ENCODE measurements around the gene ANO3.

ANO3 gene

DNA sequence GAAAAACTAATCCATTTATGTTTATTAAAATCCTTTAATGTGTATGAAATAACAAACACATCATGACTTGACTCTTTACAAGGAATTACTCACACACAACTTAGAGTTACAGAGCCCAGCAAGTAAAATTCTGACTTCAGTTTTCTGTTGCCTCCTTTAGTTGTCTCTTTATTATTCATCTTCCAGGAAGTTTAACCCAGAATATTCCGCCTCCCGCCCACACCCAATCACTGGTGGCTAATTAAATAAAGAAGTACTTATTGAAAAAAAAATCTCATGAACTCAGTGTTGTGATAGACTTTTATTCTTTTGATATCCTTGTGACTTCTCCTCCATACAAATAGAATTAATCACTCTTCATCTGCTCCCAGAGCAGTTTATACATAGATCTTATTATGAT lies 178.2 kb downstream of the ANO3 start:
- H3K27ac ChIP-seq (ENCODE audit: low read length) = no peak overlapping the region
- no peaks in the 10 kb centered on the region for H3K4me1 ChIP-seq (ENCODE audit: control insufficient read depth in 1 of 2, insufficient read depth in 2 of 2, low read length in 2 of 2)
- H3K4me3 ChIP-seq (ENCODE audit: low read depth in 1 of 2, low read length in 2 of 2) = no peak overlapping the region
- H3K27me3 ChIP-seq (ENCODE audit: low read depth, low read length) = no peaks in the 10 kb centered on the region
- no peaks in the 10 kb centered on the region for H3K9me3 ChIP-seq (ENCODE audit: control insufficient read depth in 1 of 2, low read length in 2 of 2)
- no peaks in the 10 kb centered on the region for H3K36me3 ChIP-seq (ENCODE audit: control insufficient read depth in 1 of 2, insufficient read depth in 2 of 2, low read length in 2 of 2)

DNA sequence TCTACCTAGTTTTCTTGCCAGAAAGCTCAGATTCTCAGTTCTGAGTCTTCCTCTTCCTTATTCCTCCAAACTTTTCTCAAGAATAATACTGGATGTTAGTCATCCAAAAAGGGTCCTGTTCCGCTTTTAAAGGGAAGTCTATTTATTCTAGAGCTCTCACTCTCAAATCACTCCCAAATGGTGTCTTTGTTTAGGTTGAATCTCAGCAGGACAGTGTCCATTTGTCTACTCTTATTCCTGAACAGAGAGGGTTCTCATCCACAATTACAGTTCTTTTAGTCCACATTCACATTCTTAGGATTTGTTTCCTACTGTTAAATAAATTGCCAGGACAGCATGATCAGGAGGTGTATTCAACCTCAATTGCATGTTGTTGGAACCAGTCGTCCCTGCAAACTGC lies 178.8 kb downstream of the ANO3 start:
- Histone ChIP-seq H3K9me3 (ENCODE audit: control insufficient read depth in 1 of 2, low read length in 2 of 2) (no peaks in the 10 kb centered on the region), H3K27ac (ENCODE audit: low read length) (no peak overlapping the region), H3K36me3 (ENCODE audit: control insufficient read depth in 1 of 2, insufficient read depth in 2 of 2, low read length in 2 of 2) (no peaks in the 10 kb centered on the region), H3K27me3 (ENCODE audit: low read depth, low read length) (no peaks in the 10 kb centered on the region), H3K4me3 (ENCODE audit: low read depth in 1 of 2, low read length in 2 of 2) (no peak overlapping the region), H3K4me1 (ENCODE audit: control insufficient read depth in 1 of 2, insufficient read depth in 2 of 2, low read length in 2 of 2) (no peaks in the 10 kb centered on the region)

DNA sequence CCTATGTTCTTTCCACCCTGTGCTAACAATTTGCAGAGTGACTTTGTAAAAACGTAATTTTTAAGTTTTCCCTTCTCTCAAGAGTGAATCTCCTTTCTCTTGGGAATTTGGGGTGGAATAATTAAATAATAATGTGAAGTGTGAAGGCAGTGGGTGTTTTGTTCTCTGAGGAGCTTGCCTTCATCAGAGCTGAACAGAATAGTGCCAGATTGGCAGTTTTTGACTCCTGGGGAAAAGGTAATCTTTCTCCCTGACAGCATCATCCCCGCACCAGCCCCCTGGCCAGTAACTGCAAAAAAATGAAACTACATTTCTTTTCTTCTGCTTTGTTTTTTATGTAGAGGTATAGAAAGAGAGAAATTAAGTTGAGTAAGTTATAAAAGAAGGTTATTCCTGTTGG lies 180.3 kb downstream of the ANO3 start:
- Histone ChIP-seq H3K9me3 (ENCODE audit: control insufficient read depth in 1 of 2, low read length in 2 of 2) (no peaks in the 10 kb centered on the region), H3K27me3 (ENCODE audit: low read depth, low read length) (no peaks in the 10 kb centered on the region), H3K27ac (ENCODE audit: low read length) (no peak overlapping the region), H3K36me3 (ENCODE audit: control insufficient read depth in 1 of 2, insufficient read depth in 2 of 2, low read length in 2 of 2) (no peaks in the 10 kb centered on the region), H3K4me1 (ENCODE audit: control insufficient read depth in 1 of 2, insufficient read depth in 2 of 2, low read length in 2 of 2) (no peaks in the 10 kb centered on the region), H3K4me3 (ENCODE audit: low read depth in 1 of 2, low read length in 2 of 2) (no peak overlapping the region)

DNA sequence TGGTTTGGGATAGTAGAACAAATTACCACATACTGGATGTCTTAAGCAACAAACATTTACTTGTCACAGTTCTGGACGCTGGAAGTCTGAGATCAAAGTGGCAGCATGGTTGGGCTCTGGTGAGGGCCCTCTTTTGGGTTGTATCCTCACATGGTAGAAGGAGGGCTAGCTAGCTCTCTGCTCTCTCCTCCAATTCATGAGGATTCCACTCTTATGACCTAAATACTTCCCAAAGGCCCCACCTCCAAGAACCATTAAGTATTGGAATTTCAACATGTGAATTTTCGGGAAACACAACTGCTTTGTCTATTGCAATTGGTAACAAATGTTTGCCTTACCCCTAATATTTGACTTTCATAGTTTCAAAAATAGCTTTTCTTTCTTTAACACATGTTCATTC lies 187.5 kb downstream of the ANO3 start:
- Histone ChIP-seq H3K4me1 (ENCODE audit: control insufficient read depth in 1 of 2, insufficient read depth in 2 of 2, low read length in 2 of 2) (no peaks in the 10 kb centered on the region), H3K36me3 (ENCODE audit: control insufficient read depth in 1 of 2, insufficient read depth in 2 of 2, low read length in 2 of 2) (no peaks in the 10 kb centered on the region), H3K4me3 (ENCODE audit: low read depth in 1 of 2, low read length in 2 of 2) (no peak overlapping the region), H3K9me3 (ENCODE audit: control insufficient read depth in 1 of 2, low read length in 2 of 2) (no peaks in the 10 kb centered on the region), H3K27me3 (ENCODE audit: low read depth, low read length) (no peaks in the 10 kb centered on the region), H3K27ac (ENCODE audit: low read length) (no peak overlapping the region)

DNA sequence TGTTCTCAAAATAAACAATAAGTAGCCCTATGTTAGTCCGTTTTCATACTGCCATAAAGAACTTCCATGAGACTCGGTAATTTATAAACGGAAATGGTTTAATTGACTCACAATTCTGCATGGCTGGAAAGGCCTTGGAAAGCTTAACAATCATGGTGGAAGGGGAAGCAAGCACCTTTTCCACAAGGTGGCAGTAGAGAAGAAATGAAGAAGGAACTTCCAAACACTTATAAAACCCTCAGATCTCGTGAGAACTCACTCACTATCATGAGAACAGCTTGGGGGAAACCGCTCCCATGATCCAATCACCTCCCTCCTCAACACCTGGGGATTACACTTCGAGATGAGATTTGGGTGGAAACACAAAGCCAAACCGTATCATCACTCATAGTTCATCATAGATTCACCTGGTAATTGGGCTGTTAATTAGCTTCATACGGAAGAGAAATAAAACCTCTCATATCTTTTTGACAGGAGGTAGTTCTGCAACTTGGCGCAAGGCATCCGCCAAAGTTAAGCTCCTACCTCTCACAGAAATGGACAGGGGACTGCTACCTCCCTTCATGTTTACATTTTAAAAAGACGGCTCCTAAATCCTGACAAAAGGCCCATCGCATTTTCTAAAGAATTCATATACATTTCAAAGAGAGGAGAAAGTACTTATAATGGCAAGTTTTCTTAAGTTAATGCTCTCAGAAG lies 191.1 kb downstream of the ANO3 start:
- Histone ChIP-seq H3K4me3 (ENCODE audit: low read depth in 1 of 2, low read length in 2 of 2) (no peak overlapping the region), H3K36me3 (ENCODE audit: control insufficient read depth in 1 of 2, insufficient read depth in 2 of 2, low read length in 2 of 2) (no peaks in the 10 kb centered on the region), H3K4me1 (ENCODE audit: control insufficient read depth in 1 of 2, insufficient read depth in 2 of 2, low read length in 2 of 2) (no peaks in the 10 kb centered on the region), H3K27ac (ENCODE audit: low read length) (no peak overlapping the region), H3K27me3 (ENCODE audit: low read depth, low read length) (no peaks in the 10 kb centered on the region), H3K9me3 (ENCODE audit: control insufficient read depth in 1 of 2, low read length in 2 of 2) (no peaks in the 10 kb centered on the region)

DNA sequence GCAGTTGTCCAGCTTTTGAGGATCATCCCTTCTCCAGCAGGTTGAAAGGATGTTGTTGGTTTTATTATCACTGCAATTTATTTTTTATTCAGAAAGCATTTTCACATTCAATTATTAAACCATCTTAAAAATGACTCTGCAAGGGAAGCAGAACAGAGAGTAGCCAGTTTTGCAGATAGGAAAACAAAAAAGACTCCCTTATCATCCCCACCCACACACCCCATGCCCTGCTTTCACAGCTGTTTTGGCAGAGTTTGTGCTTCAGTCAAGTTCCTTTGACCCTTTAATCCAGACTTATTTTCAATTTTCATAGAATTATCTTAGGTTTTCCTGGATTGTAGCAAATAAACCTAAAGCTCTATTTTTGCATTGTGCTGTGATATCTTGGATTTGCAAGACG lies 195.8 kb downstream of the ANO3 start:
- H3K36me3 ChIP-seq (ENCODE audit: control insufficient read depth in 1 of 2, insufficient read depth in 2 of 2, low read length in 2 of 2) = no peaks in the 10 kb centered on the region
- no peak overlapping the region for H3K4me3 ChIP-seq (ENCODE audit: low read depth in 1 of 2, low read length in 2 of 2)
- no peaks in the 10 kb centered on the region for H3K4me1 ChIP-seq (ENCODE audit: control insufficient read depth in 1 of 2, insufficient read depth in 2 of 2, low read length in 2 of 2)
- H3K27me3 ChIP-seq (ENCODE audit: low read depth, low read length) = no peaks in the 10 kb centered on the region
- no peaks in the 10 kb centered on the region for H3K9me3 ChIP-seq (ENCODE audit: control insufficient read depth in 1 of 2, low read length in 2 of 2)
- H3K27ac ChIP-seq (ENCODE audit: low read length) = no peak overlapping the region

DNA sequence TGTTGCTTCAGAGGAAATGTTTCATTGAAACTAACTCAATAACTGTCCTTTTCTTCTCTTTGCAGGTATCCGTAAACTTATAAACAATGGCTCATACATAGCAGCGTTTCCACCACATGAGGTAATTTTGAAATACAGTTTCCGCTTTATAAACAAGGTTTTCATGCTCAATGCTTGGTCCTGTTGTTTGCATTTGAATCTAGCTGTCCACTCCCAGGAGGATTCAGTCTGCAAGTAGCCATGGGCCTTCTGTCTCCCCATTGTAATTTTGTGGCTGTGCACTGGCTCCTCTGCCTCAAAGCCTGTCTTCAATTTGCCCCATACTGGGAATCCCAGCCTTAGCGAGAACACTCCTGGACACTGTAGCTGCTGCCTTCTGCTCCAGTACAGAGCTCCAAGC lies 205.4 kb downstream of the ANO3 start:
- Histone ChIP-seq H3K27me3 (ENCODE audit: low read depth, low read length) (no peaks in the 10 kb centered on the region), H3K36me3 (ENCODE audit: control insufficient read depth in 1 of 2, insufficient read depth in 2 of 2, low read length in 2 of 2) (no peaks in the 10 kb centered on the region), H3K4me1 (ENCODE audit: control insufficient read depth in 1 of 2, insufficient read depth in 2 of 2, low read length in 2 of 2) (no peaks in the 10 kb centered on the region), H3K27ac (ENCODE audit: low read length) (no peak overlapping the region), H3K9me3 (ENCODE audit: control insufficient read depth in 1 of 2, low read length in 2 of 2) (no peaks in the 10 kb centered on the region), H3K4me3 (ENCODE audit: low read depth in 1 of 2, low read length in 2 of 2) (no peak overlapping the region)

DNA sequence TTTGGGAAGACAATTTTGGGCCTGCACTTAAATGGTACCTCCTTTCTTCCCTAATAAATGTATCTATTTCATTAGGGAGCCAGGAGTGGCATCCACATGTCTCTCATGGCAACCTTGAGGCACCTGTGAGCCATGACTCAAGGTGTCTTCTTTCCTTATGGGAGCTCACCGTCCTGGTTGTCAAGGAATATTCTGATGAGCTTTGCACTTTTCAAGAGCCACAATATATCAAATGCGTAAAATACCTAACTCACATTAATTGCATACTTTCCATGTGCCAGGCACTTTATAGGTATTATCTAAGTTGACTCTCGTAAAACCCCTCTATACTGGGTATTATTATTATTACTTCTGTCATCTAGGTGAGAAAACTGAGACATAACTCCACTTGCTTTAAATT lies 207.6 kb downstream of the ANO3 start:
- Histone ChIP-seq H3K4me3 (ENCODE audit: low read depth in 1 of 2, low read length in 2 of 2) (no peak overlapping the region), H3K36me3 (ENCODE audit: control insufficient read depth in 1 of 2, insufficient read depth in 2 of 2, low read length in 2 of 2) (no peaks in the 10 kb centered on the region), H3K9me3 (ENCODE audit: control insufficient read depth in 1 of 2, low read length in 2 of 2) (no peaks in the 10 kb centered on the region), H3K27me3 (ENCODE audit: low read depth, low read length) (no peaks in the 10 kb centered on the region), H3K4me1 (ENCODE audit: control insufficient read depth in 1 of 2, insufficient read depth in 2 of 2, low read length in 2 of 2) (no peaks in the 10 kb centered on the region), H3K27ac (ENCODE audit: low read length) (no peak overlapping the region)

DNA sequence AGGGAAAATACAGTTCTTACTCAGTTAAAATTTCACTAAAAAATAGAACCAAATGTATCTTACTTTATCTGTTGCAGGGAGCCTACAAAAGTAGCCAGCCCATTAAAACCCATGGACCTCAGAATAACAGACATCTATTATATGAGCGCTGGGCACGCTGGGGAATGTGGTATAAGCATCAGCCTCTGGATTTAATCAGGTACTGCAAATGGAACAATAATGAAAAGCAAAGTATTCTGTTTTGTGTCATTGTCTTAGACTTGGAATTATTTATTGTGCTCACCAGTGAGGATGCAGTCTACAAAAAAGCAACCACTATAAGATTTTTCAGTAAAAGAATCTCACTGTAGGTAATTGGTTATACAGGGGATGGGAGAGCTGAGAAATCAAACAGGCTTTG lies 209.9 kb downstream of the ANO3 start:
- no peak overlapping the region for H3K4me3 ChIP-seq (ENCODE audit: low read depth in 1 of 2, low read length in 2 of 2)
- H3K36me3 ChIP-seq (ENCODE audit: control insufficient read depth in 1 of 2, insufficient read depth in 2 of 2, low read length in 2 of 2) = no peaks in the 10 kb centered on the region
- H3K27me3 ChIP-seq (ENCODE audit: low read depth, low read length) = no peaks in the 10 kb centered on the region
- H3K9me3 ChIP-seq (ENCODE audit: control insufficient read depth in 1 of 2, low read length in 2 of 2) = no peaks in the 10 kb centered on the region
- no peaks in the 10 kb centered on the region for H3K4me1 ChIP-seq (ENCODE audit: control insufficient read depth in 1 of 2, insufficient read depth in 2 of 2, low read length in 2 of 2)
- H3K27ac ChIP-seq (ENCODE audit: low read length) = no peak overlapping the region

DNA sequence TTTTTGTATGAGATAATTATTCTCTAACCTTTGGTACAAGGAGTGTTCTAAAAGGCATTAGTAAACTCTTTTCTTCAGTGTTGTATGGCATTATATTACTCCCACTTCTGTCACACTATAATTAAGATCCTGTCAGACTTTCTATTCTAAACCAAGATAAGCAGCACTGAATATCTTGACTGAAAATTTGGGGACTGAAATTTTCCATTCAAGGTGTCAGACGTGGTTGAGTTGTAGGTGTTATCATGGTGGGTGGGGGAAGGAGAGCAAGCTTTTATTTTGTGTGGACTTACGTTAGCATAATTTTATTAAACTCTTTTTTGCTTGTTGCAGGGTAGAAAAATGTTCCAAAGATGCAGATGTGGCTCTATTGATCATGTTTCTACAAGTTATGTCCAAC lies 217.2 kb downstream of the ANO3 start:
- H3K27ac ChIP-seq (ENCODE audit: low read length) = no peak overlapping the region
- no peaks in the 10 kb centered on the region for H3K27me3 ChIP-seq (ENCODE audit: low read depth, low read length)
- no peaks in the 10 kb centered on the region for H3K36me3 ChIP-seq (ENCODE audit: control insufficient read depth in 1 of 2, insufficient read depth in 2 of 2, low read length in 2 of 2)
- H3K9me3 ChIP-seq (ENCODE audit: control insufficient read depth in 1 of 2, low read length in 2 of 2) = no peaks in the 10 kb centered on the region
- H3K4me1 ChIP-seq (ENCODE audit: control insufficient read depth in 1 of 2, insufficient read depth in 2 of 2, low read length in 2 of 2) = no peaks in the 10 kb centered on the region
- no peak overlapping the region for H3K4me3 ChIP-seq (ENCODE audit: low read depth in 1 of 2, low read length in 2 of 2)

DNA sequence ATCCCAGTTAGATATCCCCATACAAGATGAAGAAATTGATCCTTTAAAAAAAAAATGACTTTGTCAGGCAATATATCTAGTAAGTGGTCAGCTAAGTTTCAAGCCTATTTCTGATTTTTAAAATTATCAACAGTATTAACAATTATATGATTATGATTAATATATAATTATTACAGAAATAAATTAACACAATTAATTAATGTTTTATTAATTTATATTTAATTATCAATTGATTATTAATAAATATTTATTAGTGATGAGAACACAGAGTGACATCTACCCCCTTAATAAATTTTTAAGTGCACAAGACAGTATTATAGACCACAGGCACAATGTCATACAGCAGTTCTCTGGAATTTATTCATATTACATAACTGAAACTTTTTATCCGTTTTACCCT lies 218.1 kb downstream of the ANO3 start:
- no peaks in the 10 kb centered on the region for H3K36me3 ChIP-seq (ENCODE audit: control insufficient read depth in 1 of 2, insufficient read depth in 2 of 2, low read length in 2 of 2)
- H3K27ac ChIP-seq (ENCODE audit: low read length) = no peak overlapping the region
- no peaks in the 10 kb centered on the region for H3K4me1 ChIP-seq (ENCODE audit: control insufficient read depth in 1 of 2, insufficient read depth in 2 of 2, low read length in 2 of 2)
- no peak overlapping the region for H3K4me3 ChIP-seq (ENCODE audit: low read depth in 1 of 2, low read length in 2 of 2)
- H3K27me3 ChIP-seq (ENCODE audit: low read depth, low read length) = no peaks in the 10 kb centered on the region
- no peaks in the 10 kb centered on the region for H3K9me3 ChIP-seq (ENCODE audit: control insufficient read depth in 1 of 2, low read length in 2 of 2)

DNA sequence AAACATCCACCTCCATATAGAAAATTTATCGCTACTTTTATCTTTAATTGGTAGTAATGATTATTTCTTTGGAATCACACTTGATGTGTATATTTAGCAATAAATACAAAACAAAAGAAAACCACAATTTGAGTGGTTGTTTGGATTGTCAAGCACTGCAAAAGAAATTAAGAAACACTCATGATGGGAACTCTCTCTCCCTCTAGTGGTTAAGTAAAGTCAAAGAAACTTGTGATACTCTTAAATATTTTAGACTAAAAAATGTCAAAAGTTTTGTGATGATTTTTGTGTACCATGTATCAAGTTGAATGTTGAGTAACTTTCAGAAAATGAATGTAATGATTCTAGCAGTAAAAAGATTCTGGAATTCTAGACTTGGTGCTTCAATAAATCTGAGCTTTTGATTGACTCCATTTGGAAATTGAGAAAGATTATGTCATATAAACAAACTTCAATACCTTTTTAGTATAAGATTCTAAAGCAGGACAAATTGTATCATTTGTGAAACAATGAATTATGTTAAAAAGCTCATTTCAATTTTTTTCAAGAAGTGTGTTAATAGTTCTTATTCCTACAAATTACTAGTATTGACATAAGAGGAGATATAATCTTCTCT lies 219.4 kb downstream of the ANO3 start:
- H3K27ac ChIP-seq (ENCODE audit: low read length) = no peak overlapping the region
- H3K27me3 ChIP-seq (ENCODE audit: low read depth, low read length) = no peaks in the 10 kb centered on the region
- no peaks in the 10 kb centered on the region for H3K36me3 ChIP-seq (ENCODE audit: control insufficient read depth in 1 of 2, insufficient read depth in 2 of 2, low read length in 2 of 2)
- no peaks in the 10 kb centered on the region for H3K4me1 ChIP-seq (ENCODE audit: control insufficient read depth in 1 of 2, insufficient read depth in 2 of 2, low read length in 2 of 2)
- H3K4me3 ChIP-seq (ENCODE audit: low read depth in 1 of 2, low read length in 2 of 2) = no peak overlapping the region
- H3K9me3 ChIP-seq (ENCODE audit: control insufficient read depth in 1 of 2, low read length in 2 of 2) = no peaks in the 10 kb centered on the region
